Testis (tissue), 3 donors: Measurements from ENCODE around the gene SH3RF3. TPM values are rescaled to one million over a fixed set of nuclear protein-coding genes. Genes with fewer than 3 reads are reported as not detected.

Experiments
- DNase-seq: peaks from one replicate; pipeline ENCODE4 v3.0.0-alpha.2; 2019
- H3K27ac ChIP-seq, 2 donors: fragments of 200-600 bp; sonication (generic); one replicate each; pipeline ENCODE4 v1.5.1; 2019
- H3K27me3 ChIP-seq: fragments of 200-600 bp; sonication (generic); one replicate; pipeline ENCODE4 v1.5.1; 2019
- H3K36me3 ChIP-seq: fragments of 200-600 bp; sonication (generic); one replicate; pipeline ENCODE4 v1.5.1; 2017; ENCODE audit warnings: low read depth; ENCODE audit errors: missing control alignments
- H3K4me1 ChIP-seq: fragments of 200-600 bp; sonication (generic); one replicate; pipeline ENCODE4 v1.5.1; 2019
- H3K4me3 ChIP-seq, 2 donors: fragments of 200-600 bp; sonication (generic); one replicate each; pipeline ENCODE4 v1.5.1; 2017 to 2019
- H3K9me3 ChIP-seq: fragments of 200-600 bp; sonication (generic); one replicate; pipeline ENCODE4 v1.5.1; 2017
- CTCF ChIP-seq, 3 experiments: fragments of 450-650 bp in 2 of 3; fragments of 200-600 bp in 1 of 3; sonication (generic) in 1 of 3; IDR thresholded peaks; one replicate each; pipeline ENCODE4 v1.5.1; 2016 to 2019; ENCODE audit warnings: antibody characterized with exemption in 3 of 3, mild to moderate bottlenecking in 2 of 3, moderate library complexity in 1 of 3
- POLR2A ChIP-seq: fragments of 450-650 bp; IDR thresholded peaks from one replicate; pipeline ENCODE4 v1.6.1; 2017; ENCODE audit warnings: antibody characterized with exemption, mild to moderate bottlenecking, moderate library complexity
- WGBS, 2 donors: methylation state at CpG; one replicate each; pipeline ENCODE4 v1.1.5; 2018; 5-methylcytosine and 5-hydroxymethylcytosine counted together
- intact Hi-C: fragments of 100-400 bp; cut with DNase I; formaldehyde crosslinking; loops from one replicate; pipeline ENCODE4 v1.15.1; 2023; ENCODE audit warnings: low total_unique reads
- polyA plus RNA-seq: library from polyadenylated mRNA; stranded (reverse); fragments of 350-450 nt; fragmentation: Illumina TruSeq; extraction: RNeasy Lipid Tissue Mini Kit (QIAGEN cat#74804); gene quantifications from one replicate; pipeline ENCODE4 v1.2.3, GENCODE V29; 2014; ENCODE audit warnings: low read depth, low replicate concordance; ENCODE audit not compliant: insufficient read depth
- total RNA-seq, 2 donors: library from RNA; depleted of rRNA; stranded (reverse); fragments of >200 nt; gene quantifications; one replicate each; pipeline ENCODE4 v1.2.3, GENCODE V29; 2016

SH3RF3 gene
- total and polyA plus RNA-seq, 3 donors from 2014 or later, result 9.3 to 20.1 (median 16.5) TPM

- Histone ChIP-seq H3K27ac (no peak overlapping the region), H3K27me3 (no peaks in the 10 kb centered on the region), H3K4me1 (no peaks in the 10 kb centered on the region), H3K36me3 (no peaks in the 10 kb centered on the region), H3K9me3 (no peaks in the 10 kb centered on the region), H3K4me3 (no peak overlapping the region)
- 67 to 68% methylated on average over 7 of the region's 7 CpGs for WGBS, 2 donors
- DNase-seq, result peak; percentile 15
- intact Hi-C loops, result no loop called here
- TF ChIP-seq POLR2A (no peak), CTCF (IDR thresholded peaks at IDR 0.05) (no peak)
These were observed 127.9 kb downstream of the SH3RF3 start for GRCh38 chr2:109256921-109257320.

GRCh38 chr2:109257653-109258052, 128.6 kb downstream of the SH3RF3 start:
- DNase-seq, result peak; percentile 5
- TF ChIP-seq POLR2A (no peak), CTCF (IDR thresholded peaks at IDR 0.05) (no peak)
- Histone ChIP-seq H3K9me3 (no peaks in the 10 kb centered on the region), H3K4me1 (no peaks in the 10 kb centered on the region), H3K4me3 (no peak overlapping the region), H3K27ac (no peak overlapping the region), H3K27me3 (no peaks in the 10 kb centered on the region), H3K36me3 (no peaks in the 10 kb centered on the region)
- intact Hi-C loops, result no loop called here
- WGBS, 2 donors, result 85 to 95% methylated on average over 3 of the region's 3 CpGs

- Histone ChIP-seq H3K36me3 (no peaks in the 10 kb centered on the region), H3K27ac (no peak overlapping the region), H3K9me3 (no peaks in the 10 kb centered on the region), H3K4me1 (no peaks in the 10 kb centered on the region), H3K4me3 (no peak overlapping the region), H3K27me3 (no peaks in the 10 kb centered on the region)
- no peak for TF ChIP-seq CTCF (IDR thresholded peaks at IDR 0.05)
- TF ChIP-seq POLR2A, result no peak
- intact Hi-C loops, result no loop called here
- DNase-seq, result peak; percentile 12
- WGBS, 2 donors, result 83 to 97% methylated on average over 7 to 9 of the region's 9 CpGs
These were observed 129.4 kb downstream of the SH3RF3 start for GRCh38 chr2:109258376-109258775.

GRCh38 chr2:109258905-109259540, 130.0 kb downstream of the SH3RF3 start:
- no peaks in the 10 kb centered on the region for H3K9me3 ChIP-seq
- DNase-seq, result peak; percentile 11
- no peak for TF ChIP-seq POLR2A
- TF ChIP-seq CTCF (IDR thresholded peaks at IDR 0.05), result no peak
- no peaks in the 10 kb centered on the region for H3K4me1 ChIP-seq
- no peak overlapping the region for H3K27ac ChIP-seq
- H3K4me3 ChIP-seq, result no peak overlapping the region
- 90 to 95% methylated on average over 3 to 11 of the region's 11 CpGs for WGBS, 2 donors
- no peaks in the 10 kb centered on the region for H3K36me3 ChIP-seq
- H3K27me3 ChIP-seq, result no peaks in the 10 kb centered on the region
- intact Hi-C loops, result no loop called here

GRCh38 chr2:109259671-109260070, 130.7 kb downstream of the SH3RF3 start:
- no peak for DNase-seq

More at GRCh38 chr2:109259671-109260070, 130.7 kb downstream of the SH3RF3 start:
- H3K9me3 ChIP-seq, result no peaks in the 10 kb centered on the region
- H3K27me3 ChIP-seq, result no peaks in the 10 kb centered on the region
- no peaks in the 10 kb centered on the region for H3K4me1 ChIP-seq
- H3K27ac ChIP-seq, result no peak overlapping the region
- WGBS, 2 donors, result 92 to 94% methylated on average over 8 of the region's 8 CpGs
- no peak overlapping the region for H3K4me3 ChIP-seq
- H3K36me3 ChIP-seq, result no peaks in the 10 kb centered on the region
- intact Hi-C loops, result no loop called here
- no peak for TF ChIP-seq POLR2A
- no peak for TF ChIP-seq CTCF (IDR thresholded peaks at IDR 0.05)
